ENCODE data around the gene PRDM16. TPM values are rescaled to one million over a fixed set of nuclear protein-coding genes. Genes with fewer than 3 reads are reported as not detected.

The PRDM16 gene
- polyA plus RNA-seq, 1 donor from 2014 or later, result 0.21 TPM

DNA sequence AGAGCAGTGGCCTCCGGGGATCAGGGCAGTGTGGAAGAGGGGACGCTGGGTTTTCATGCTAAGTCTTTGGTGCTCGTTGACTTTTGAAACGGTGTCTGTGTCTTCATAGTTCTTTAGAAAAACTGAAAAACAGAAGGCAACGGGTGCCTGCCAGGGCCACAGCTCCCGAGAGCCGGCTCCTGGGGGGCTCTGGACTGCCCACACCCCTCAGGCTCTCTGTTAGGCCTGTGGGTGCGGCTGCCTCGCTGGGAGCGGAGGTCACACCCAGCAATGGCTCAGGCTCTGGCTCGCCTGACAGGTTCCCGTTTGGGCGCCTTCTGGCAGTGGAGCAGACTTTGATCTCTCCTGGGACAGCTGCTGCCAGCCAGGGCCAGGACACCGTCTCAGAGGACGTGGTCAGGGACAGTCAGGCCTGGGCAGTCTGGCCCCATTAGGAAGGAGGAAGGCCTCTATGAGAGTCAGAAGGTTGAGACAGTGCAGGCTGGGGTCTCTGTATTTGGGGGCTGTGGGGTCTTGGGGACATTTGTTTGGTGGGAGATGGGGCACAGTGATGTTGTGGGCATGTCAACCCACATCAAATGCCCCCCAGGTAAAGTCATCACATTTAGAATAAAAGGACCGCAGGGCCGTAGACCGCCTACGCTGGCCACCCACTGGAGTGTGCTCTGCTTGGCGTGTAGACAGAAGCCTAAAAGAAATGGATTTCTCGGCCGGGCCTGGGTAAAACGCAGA is 391.1 kb downstream of the PRDM16 start:
- Histone ChIP-seq H2AFZ (ENCODE audit: low read depth, low read length) (no peak overlapping the region), H4K20me1 (ENCODE audit: insufficient read depth) (no peaks in the 10 kb centered on the region), H3K9ac (ENCODE audit: low read length) (no peak overlapping the region)

GRCh38 chr1:3460672-3461131 is 391.7 kb downstream of the PRDM16 start:
- Histone ChIP-seq H3K9me3 (ENCODE audit: low read length) (no peaks in the 10 kb centered on the region), H3F3A (ENCODE audit: insufficient read depth, low read length, poor library complexity, severe bottlenecking) (no peaks in the 10 kb centered on the region), H3K9me2 (ENCODE audit: insufficient read depth, low read length) (no peaks in the 10 kb centered on the region), H3K4me3 (ENCODE audit: low read length) (no peak overlapping the region), H3K9ac (ENCODE audit: low read length) (no peak overlapping the region), H3K27ac (ENCODE audit: low read length) (no peak overlapping the region), H3K27me3 (ENCODE audit: insufficient read depth, low read depth, low read length) (no peaks in the 10 kb centered on the region), H2AFZ (ENCODE audit: low read depth, low read length) (no peak overlapping the region), H3K36me3 (ENCODE audit: insufficient read depth, low read length) (no peaks in the 10 kb centered on the region), H3K4me2 (ENCODE audit: low read length) (no peak overlapping the region), H4K20me1 (ENCODE audit: insufficient read depth) (no peaks in the 10 kb centered on the region), H3K79me2 (replicated peaks; ENCODE audit: insufficient read depth, low read length) (no peaks in the 10 kb centered on the region)
- TF ChIP-seq MXI1 (conservative IDR thresholded peaks at IDR 0.05; ENCODE audit: poor library complexity, severe bottlenecking), result no peak
- TF ChIP-seq REST (IDR thresholded peaks at IDR 0.05; ENCODE audit: borderline replicate concordance), result no peak
- TF ChIP-seq, protein P1, sequence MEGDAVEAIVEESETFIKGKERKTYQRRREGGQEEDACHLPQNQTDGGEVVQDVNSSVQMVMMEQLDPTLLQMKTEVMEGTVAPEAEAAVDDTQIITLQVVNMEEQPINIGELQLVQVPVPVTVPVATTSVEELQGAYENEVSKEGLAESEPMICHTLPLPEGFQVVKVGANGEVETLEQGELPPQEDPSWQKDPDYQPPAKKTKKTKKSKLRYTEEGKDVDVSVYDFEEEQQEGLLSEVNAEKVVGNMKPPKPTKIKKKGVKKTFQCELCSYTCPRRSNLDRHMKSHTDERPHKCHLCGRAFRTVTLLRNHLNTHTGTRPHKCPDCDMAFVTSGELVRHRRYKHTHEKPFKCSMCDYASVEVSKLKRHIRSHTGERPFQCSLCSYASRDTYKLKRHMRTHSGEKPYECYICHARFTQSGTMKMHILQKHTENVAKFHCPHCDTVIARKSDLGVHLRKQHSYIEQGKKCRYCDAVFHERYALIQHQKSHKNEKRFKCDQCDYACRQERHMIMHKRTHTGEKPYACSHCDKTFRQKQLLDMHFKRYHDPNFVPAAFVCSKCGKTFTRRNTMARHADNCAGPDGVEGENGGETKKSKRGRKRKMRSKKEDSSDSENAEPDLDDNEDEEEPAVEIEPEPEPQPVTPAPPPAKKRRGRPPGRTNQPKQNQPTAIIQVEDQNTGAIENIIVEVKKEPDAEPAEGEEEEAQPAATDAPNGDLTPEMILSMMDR (IDR thresholded peaks at IDR 0.05; ENCODE audit: poor library complexity, severe bottlenecking), result no peak

More for the DNA sequence above, 391.1 kb downstream of the PRDM16 start:
- Histone ChIP-seq H3K4me3 (ENCODE audit: low read length) (no peak overlapping the region), H3F3A (ENCODE audit: insufficient read depth, low read length, poor library complexity, severe bottlenecking) (no peaks in the 10 kb centered on the region), H3K9me2 (ENCODE audit: insufficient read depth, low read length) (no peaks in the 10 kb centered on the region), H3K36me3 (ENCODE audit: insufficient read depth, low read length) (no peaks in the 10 kb centered on the region), H3K9me3 (ENCODE audit: low read length) (no peaks in the 10 kb centered on the region), H3K79me2 (replicated peaks; ENCODE audit: insufficient read depth, low read length) (no peaks in the 10 kb centered on the region), H3K27me3 (ENCODE audit: insufficient read depth, low read depth, low read length) (peaks cover under 1% of the 10 kb centered on the region), H3K4me2 (ENCODE audit: low read length) (no peak overlapping the region), H3K27ac (ENCODE audit: low read length) (no peak overlapping the region)
- no peak for TF ChIP-seq EZH2 (IDR thresholded peaks at IDR 0.05; ENCODE audit: borderline replicate concordance, insufficient read depth, low read length, poor library complexity, severe bottlenecking)
- no peak for TF ChIP-seq RAD21 (conservative IDR thresholded peaks at IDR 0.05)

DNA sequence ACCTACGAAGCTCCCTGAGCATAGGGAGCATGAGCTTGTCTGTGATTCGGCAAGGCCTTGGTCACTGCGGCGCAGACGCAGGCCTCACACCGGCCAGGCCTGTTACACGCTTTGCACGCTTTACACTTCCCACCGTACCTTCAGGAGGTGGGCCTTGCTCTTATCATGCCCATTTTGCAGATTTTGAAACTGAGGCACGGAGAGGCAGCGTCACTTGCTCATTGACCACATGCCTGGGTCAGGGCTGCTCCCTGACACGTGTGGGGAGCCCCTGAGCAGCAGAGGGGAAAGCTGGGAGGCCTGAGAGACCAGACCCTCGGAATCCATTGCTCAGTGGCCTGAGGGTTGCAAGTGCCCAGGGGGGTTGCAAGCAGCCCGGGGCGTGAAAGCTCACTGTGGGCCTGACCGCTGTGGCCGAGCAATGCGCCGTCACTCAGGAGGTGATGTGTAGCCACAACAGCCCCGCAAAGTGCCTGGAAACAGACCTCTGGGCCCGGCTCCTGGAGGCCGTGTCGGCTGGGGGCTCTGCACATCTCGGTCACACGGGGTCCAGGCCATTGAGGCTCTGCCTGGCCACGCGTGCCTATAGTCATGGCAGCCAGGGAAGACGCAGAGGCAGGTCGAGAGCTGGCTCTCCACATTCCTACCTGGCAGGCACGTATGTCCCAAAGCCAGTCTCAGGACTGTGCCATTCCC is 392.4 kb downstream of the PRDM16 start:
- Histone ChIP-seq H4K20me1 (ENCODE audit: insufficient read depth) (no peaks in the 10 kb centered on the region), H3K9me3 (ENCODE audit: low read length) (no peaks in the 10 kb centered on the region), H3K27me3 (ENCODE audit: insufficient read depth, low read depth, low read length) (no peaks in the 10 kb centered on the region), H3K36me3 (ENCODE audit: insufficient read depth, low read length) (no peaks in the 10 kb centered on the region), H3K9me2 (ENCODE audit: insufficient read depth, low read length) (no peaks in the 10 kb centered on the region), H3K79me2 (replicated peaks; ENCODE audit: insufficient read depth, low read length) (no peaks in the 10 kb centered on the region), H3K27ac (ENCODE audit: low read length) (no peak overlapping the region), H2AFZ (ENCODE audit: low read depth, low read length) (no peak overlapping the region), H3F3A (ENCODE audit: insufficient read depth, low read length, poor library complexity, severe bottlenecking) (no peaks in the 10 kb centered on the region), H3K4me3 (ENCODE audit: low read length) (no peak overlapping the region), H3K9ac (ENCODE audit: low read length) (no peak overlapping the region), H3K4me2 (ENCODE audit: low read length) (no peak overlapping the region)
- no peak for TF ChIP-seq EP300 (conservative IDR thresholded peaks at IDR 0.05; ENCODE audit: poor library complexity, severe bottlenecking)
- no peak for TF ChIP-seq EZH2 (IDR thresholded peaks at IDR 0.05; ENCODE audit: borderline replicate concordance, insufficient read depth, low read length, poor library complexity, severe bottlenecking)
- no peak for TF ChIP-seq TAF1 (IDR thresholded peaks at IDR 0.05; ENCODE audit: low read depth)

Measured in neural cell (in vitro differentiated cells).